Activated T-cell treated with anti-CD3 and anti-CD28 coated beads for 4 hours (primary cell): ENCODE data around the gene KIF19.

Experiments
- DNase-seq: peaks from one replicate; pipeline ENCODE4 v3.0.0-alpha.2; 2020

Gene KIF19

GRCh38 chr17:74343526-74344284 is 17.7 kb downstream of the KIF19 start:
- no peak for DNase-seq

- DNase-seq: no peak
Observed at GRCh38 chr17:74344658-74345057, 18.6 kb downstream of the KIF19 start.

DNA sequence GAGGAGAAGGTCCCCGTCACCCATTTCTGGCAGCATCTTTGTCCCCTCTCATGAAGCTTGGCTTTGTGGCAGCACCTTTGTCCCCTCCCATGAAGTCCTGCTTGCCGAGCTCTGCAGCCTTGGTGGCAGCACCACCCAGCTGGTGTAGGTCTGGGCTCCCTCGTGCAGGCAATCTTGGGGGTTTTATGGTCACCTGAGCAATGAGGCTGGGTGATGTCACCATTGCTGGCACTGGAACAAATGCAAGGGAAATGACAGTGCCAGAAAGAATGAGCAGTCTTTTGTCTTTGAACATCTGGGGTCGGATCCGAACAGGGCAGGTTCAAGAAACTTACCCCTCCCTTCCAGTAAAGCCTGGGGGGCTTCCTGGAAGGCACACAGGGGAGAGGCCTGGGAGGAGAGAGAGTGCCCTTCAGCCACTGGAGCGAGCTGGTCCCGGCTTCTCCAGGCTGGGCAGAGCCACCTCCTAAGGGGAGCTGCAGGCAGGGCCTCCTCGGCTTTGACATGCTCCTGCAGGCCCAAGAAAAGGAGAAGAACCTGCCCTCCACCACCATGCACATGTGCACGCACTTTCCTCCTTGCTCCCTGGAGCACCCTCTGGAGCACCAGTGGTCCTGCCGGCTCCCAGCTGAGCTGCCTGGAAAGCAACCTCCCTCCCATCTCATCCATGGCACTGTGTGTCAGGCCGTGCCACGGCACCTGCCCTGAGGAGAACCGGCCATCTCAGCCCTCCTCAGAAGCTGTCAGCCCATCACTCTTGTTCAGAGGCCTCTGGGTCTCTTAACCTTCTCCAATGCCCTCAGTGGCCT is 19.6 kb downstream of the KIF19 start:
- no peak for DNase-seq

GRCh38 chr17:74347646-74348045 is 21.6 kb downstream of the KIF19 start:
- no peak for DNase-seq

GRCh38 chr17:74349120-74349519 is 23.1 kb downstream of the KIF19 start:
- no peak for DNase-seq

DNA sequence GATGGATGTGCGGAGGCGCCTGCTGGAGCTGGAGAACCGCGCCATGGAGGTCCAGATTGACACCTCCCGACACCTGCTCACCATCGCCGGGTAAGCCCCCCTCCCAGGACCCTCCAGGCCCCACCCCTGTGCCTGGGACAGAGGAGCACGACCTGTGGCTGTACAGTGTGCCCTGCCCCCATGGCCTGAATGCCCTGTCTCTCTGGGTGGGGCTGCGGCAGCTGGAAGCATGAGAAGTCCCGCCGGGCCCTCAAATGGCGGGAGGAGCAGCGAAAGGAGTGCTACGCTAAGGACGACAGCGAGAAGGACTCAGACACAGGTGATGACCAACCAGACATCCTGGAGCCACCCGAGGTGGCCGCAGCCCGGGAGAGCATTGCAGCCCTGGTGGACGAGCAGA is 24.5 kb downstream of the KIF19 start:
- DNase-seq: no peak

- DNase-seq: no peak
Observed at GRCh38 chr17:74351552-74352210, 25.7 kb downstream of the KIF19 start.

GRCh38 chr17:74353446-74354060 is 27.5 kb downstream of the KIF19 start:
- DNase-seq: no peak

DNA sequence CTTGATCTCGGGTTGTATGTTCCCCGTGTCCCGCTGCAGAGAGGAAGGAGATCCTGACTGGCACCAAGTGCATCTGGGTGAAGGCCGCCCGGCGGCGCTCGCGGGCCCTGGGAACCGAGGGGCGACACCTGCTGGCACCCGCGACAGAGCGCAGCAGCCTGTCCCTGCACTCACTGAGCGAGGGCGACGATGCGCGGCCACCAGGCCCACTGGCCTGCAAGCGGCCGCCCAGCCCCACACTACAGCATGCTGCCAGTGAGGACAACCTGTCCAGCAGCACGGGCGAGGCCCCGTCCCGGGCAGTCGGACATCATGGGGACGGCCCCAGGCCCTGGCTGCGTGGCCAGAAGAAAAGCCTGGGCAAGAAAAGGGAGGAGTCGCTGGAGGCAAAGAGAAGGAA is 28.1 kb downstream of the KIF19 start:
- no peak for DNase-seq

DNA sequence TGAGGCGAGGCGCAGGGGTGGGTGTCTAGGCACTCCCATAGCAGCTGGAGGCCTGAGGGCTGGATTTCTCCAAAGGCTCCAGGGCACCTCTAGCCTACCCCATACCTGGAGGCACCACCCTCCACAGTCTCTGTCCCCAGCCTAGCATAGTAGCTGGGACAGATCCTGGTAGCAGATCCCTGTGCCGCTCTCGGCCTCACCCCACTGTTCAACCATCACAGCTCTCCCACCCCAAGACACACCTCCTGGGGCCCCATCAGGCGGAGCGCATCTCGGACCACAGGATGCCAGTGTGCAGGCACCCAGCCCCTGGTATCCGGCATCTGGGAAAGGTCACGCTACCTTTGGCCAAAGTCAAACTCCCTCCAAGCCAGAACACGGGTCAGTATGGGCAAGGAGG is 28.5 kb downstream of the KIF19 start:
- DNase-seq: no peak

- DNase-seq: no peak
Observed at GRCh38 chr17:74355065-74355464, 29.0 kb downstream of the KIF19 start.

DNA sequence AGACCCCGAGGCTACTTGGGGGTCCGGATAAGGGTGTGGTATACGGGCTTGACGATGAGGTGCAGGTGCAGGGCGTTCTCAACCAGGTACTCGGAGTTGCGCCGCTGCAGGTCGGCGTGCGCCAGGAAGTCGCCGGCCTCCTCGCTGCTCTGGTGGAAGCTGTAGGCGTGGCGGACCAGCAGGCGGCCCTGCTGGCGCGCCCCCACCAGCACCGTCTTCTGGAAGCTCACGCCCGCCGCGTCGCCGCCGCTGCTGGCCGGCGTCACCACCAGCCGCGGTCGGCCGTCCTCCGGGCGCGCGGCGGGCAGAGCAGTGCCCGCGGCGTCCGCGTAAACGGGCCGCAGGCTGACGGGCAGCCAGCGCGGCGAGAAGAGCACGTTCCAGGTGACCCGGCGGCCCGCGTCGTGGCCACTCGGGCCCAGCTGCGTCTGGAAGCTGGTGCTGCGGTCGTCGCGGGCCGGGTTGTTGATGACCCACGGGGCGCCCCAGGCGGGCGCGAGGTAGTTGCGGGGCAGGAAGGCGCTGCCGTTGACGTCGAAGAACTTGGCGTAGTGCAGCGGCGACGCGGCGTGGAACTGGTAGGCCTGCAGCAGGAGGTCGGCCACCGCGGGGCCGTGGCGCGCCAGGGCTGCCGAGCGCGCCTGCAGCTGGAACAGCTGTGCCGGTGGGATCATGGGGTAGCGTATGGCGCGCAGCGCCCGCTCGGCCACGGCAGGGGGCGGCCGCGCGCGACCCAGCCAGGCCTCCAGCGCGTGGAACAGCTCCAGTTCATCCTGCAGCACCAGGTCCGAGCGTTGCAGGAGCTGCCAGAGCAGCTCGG is 30.8 kb downstream of the KIF19 start:
- no peak for DNase-seq

DNA sequence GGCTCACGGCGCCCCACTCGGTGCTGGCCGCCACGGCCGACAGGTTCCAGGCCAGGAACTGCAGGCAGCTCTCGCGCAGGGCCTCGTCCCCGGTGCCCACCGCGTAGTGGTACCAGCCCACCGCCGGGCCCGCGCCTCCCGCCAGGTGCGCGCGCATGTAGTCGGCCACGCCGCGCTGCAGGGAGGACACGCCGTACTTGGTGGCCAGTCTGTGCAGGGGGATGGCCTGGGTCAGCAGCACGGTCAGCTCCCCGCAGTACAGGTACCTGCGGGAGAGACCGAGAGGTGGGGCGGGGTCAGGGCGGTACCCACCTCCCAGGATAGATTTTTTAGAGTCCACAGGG is 31.4 kb downstream of the KIF19 start:
- no peak for DNase-seq

- no peak for DNase-seq
Observed at GRCh38 chr17:74358697-74359096, 32.7 kb downstream of the KIF19 start.

- DNase-seq: no peak
Observed at GRCh38 chr17:74359916-74360315, 33.9 kb downstream of the KIF19 start.

DNA sequence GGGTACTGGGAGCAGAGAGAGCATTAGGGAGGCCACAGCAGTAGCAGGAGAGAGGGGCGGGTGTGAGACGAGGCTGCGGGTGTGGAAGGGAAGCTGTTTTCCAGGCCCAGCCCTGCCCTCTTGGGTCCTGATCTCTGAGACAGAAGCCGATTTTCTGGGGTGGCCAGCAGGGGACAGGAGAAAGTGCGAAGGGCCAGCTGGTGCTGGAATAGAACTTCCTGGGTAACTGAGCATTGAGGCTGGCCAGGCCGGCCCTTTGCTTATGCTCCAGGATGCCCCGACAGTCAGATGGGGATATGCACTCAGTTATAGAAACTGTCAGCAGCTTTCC is 34.8 kb downstream of the KIF19 start:
- no peak for DNase-seq

DNA sequence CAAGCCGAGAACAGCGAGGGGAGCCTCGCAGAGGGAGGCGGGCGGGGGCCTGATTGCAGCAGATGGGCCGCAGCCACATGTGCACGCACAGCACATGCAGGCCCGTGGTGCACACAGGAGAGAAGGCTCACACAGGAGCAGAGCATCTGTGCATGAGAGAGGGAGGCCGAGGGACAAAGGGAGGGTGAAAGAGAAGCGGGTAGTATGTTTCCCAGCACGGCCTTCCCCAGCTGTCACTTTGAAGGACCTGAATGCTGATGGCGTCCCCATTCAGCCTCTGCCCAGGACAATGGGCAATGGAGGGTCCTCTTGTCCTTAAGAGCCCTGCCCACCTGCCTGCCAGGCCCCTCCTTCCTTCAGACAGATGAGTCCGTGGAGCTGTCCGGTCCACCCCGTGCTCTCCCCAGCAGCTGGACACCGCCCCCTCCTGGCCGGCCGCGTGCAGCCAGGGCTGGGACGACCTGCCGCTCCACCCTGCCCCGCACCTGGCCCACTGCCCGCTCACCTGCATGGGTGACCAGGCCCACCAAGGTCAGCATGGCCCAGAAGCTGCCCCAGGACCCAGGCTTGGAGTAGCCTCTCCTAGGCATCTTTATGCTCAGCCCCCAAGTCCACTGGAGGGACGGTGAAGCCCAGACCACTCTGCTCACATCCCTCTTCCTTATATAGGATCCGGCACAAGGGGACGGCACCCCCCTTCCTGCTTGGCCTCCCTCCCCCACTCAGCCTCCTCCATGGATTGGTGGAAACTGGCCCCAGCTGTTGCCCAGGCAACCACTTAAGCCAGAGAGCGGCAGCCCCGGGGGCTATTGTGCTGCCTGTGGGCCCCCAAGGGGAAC is 35.4 kb downstream of the KIF19 start, which contains the start of gene BTBD17:
Gene BTBD17, minus strand, starts transcription at position 639 of the 839 bp plus-strand sequence. Its CDS starts 49 bp downstream, at position 590.
- DNase-seq: no peak

DNA sequence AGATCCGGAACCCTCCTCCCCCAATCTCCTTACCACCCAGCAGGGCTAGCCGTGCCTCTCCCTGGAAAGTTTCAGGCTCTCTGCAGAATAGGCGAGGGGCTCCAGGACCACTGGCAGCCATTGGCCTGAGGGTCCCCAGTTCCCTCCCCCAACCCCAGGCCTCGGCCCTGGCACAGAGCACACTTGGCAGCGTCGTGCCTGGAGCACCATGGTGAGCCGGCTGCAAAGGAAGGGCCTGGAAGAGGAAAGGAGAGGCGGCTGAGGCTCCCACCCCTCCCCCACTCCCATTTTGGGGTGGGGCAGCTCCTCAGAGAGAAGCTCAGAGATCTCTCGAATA is 36.0 kb downstream of the KIF19 start:
- no peak for DNase-seq

DNA sequence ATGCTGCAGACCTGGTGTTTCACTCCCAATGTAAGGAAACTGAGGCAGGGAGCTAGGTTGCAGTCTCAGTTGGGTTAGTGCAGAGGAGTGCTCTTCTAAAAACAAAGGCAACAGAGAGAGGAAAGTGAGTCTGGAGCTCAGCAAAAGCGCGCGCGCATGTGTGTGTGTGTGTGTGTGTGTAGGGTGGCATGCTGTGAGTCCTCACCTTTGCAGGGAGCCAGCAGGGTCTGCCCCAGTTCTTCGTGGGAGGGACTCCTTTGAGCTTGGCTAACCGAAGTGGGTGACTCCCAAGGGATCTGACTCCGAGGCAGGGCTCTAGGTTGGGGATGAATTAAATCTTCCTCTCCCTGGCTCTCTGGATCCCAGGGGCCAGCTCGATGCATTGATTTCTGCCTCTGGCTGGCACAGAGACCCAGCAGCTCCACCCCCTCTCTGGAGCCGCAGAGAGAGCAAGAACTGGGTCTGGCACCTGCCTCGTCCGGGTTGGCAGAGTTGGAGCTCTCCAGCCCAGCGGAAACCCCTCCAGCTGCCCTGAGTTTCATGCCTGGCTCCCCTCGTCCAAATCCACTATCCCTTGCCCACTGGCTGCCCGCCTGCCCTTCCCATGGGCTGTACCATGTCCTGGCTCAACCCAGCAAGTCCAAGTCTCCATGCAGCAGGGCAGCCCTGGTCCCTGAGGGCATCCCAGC is 36.9 kb downstream of the KIF19 start:
- DNase-seq: no peak

GRCh38 chr17:74367206-74367605 is 41.2 kb downstream of the KIF19 start, which contains the start of gene GPR142:
TSS of gene GPR142 (plus strand) at chr17:74367506. CDS start at chr17:74369541, 2,035 bp downstream.
- no peak for DNase-seq
